Measurements from ENCODE around the gene DLG1. TPM values are rescaled to one million over a fixed set of nuclear protein-coding genes. Genes with fewer than 3 reads are reported as not detected.

DLG1 gene
- total and polyA plus RNA-seq, 2 of the 4 experiments (the other 2 are of a cell fraction), result 21.2 to 57.7 TPM

DNA sequence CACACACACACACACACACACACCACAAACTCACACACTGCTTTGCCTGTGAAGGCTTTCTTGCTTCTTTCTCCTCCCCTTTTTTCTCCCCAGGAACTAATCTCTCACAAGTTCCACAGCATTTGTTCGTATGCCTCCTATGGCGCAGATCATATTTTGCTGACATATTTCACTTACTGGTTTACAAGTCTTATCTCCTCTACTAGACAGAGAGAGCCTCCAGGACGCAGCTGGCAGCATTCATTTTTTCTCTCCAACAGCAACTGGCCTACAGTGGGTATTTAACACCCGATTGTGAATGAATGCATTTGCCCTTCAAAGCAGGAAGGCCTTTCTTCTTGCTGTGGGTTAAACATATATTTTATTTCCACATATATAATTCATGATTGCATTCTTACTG, 47.0 kb upstream of the DLG1 start:
- no peak overlapping the region for H3K4me2 ChIP-seq (ENCODE audit: low read depth, low read length)
- no peak overlapping the region for H2BK15ac ChIP-seq (ENCODE audit: low read depth, low read length)
- H3K9ac ChIP-seq (ENCODE audit: low read depth, low read length), result no peak overlapping the region
- peaks cover 4% of the 10 kb centered on the region for H3K9me1 ChIP-seq (ENCODE audit: insufficient read depth, low read length)
- DNase-seq, result no peak
- no peak overlapping the region for H4K8ac ChIP-seq (ENCODE audit: low read depth in 2 of 2, low read length in 2 of 2)
- ChIA-PET POLR2A (ENCODE audit: unreplicated experiment) (no interaction called here), CTCF (no interaction called here)
- no peaks in the 10 kb centered on the region for H3K79me1 ChIP-seq (ENCODE audit: low read depth in 1 of 2, low read length in 2 of 2)
- TF ChIP-seq MAFK (IDR thresholded peaks at IDR 0.05; ENCODE audit: low read depth, low read length), result no peak
- no peak for TF ChIP-seq POLR2A (IDR thresholded peaks at IDR 0.05; ENCODE audit: low read depth, low read length)
- TF ChIP-seq FOS (IDR thresholded peaks at IDR 0.05; ENCODE audit: low read depth, low read length), result no peak
- TF ChIP-seq MXI1 (IDR thresholded peaks at IDR 0.05; ENCODE audit: borderline replicate concordance, low read depth, low read length), result no peak
- TF ChIP-seq CEBPB (IDR thresholded peaks at IDR 0.05; ENCODE audit: low read depth, low read length), result no peak
- H3K56ac ChIP-seq (ENCODE audit: extremely low read depth, insufficient read depth, low read length), result no peak overlapping the region
- intact Hi-C loops (cut with micrococcal nuclease), result no loop called here
- dilution Hi-C loops (cut with HindIII; ENCODE audit: low sequenced_read_pairs, unreplicated experiment), result no loop called here
- in situ Hi-C loops (cut with MboI; ENCODE audit: low sequenced_read_pairs), result no loop called here
- H2BK20ac ChIP-seq (ENCODE audit: low read depth, low read length), result no peak overlapping the region
- H3K27ac ChIP-seq (ENCODE audit: insufficient read depth, low read length), result no peak overlapping the region
- BruUV-seq (replicated peaks), result no TSS peak
- H2BK5ac ChIP-seq (ENCODE audit: low read depth, low read length, poor library complexity, severe bottlenecking), result no peak overlapping the region
- ATAC-seq (ENCODE audit: low read depth), result no peak
- no peak overlapping the region for H4K5ac ChIP-seq (ENCODE audit: low read depth, low read length)
- H2BK120ac ChIP-seq (ENCODE audit: low read depth, low read length), result no peak overlapping the region
- H3K36me3 ChIP-seq (ENCODE audit: control insufficient read depth, insufficient read depth, low read length), result no peaks in the 10 kb centered on the region
- H3K14ac ChIP-seq (replicated peaks; ENCODE audit: low read depth, low read length), result no peak overlapping the region
- H3K27me3 ChIP-seq (ENCODE audit: control insufficient read depth, insufficient read depth, low read length), result peaks cover 2% of the 10 kb centered on the region
- no peak overlapping the region for H2AK5ac ChIP-seq (ENCODE audit: low read depth, low read length)
- H3K18ac ChIP-seq (ENCODE audit: low read depth, low read length), result no peak overlapping the region
- no peaks in the 10 kb centered on the region for H3K9me3 ChIP-seq (ENCODE audit: control insufficient read depth, insufficient read depth, low read length)
- no peak overlapping the region for H2AK9ac ChIP-seq (replicated peaks; ENCODE audit: low read depth, low read length, poor library complexity)
- H3K23ac ChIP-seq (ENCODE audit: low read depth, low read length), result no peak overlapping the region
- H4K91ac ChIP-seq (ENCODE audit: insufficient read depth, low read depth, low read length), result no peak overlapping the region
- no peak overlapping the region for H3K4ac ChIP-seq (ENCODE audit: low read depth, low read length)
- WGBS, 2 experiments (ENCODE audit: extremely low coverage in 2 of 2, insufficient read length in 1 of 2), result no CpG with 5 or more reads among the region's 4 CpGs
- no peak overlapping the region for H2AFZ ChIP-seq (replicated peaks; ENCODE audit: low read length, poor library complexity)
- no peaks in the 10 kb centered on the region for H4K20me1 ChIP-seq (ENCODE audit: insufficient read depth, low read length)
- no peak overlapping the region for H3K4me3 ChIP-seq (ENCODE audit: insufficient read depth, low read depth, low read length)
- H3K4me1 ChIP-seq (ENCODE audit: control insufficient read depth, insufficient read depth, low read length), result no peaks in the 10 kb centered on the region; the same call in 1 of the 2 replicates

Data from IMR-90 (cell line).